ENCODE results near the gene IGF1R. TPM values are rescaled to one million over a fixed set of nuclear protein-coding genes. Genes with fewer than 3 reads are reported as not detected.

Gene IGF1R
- total RNA-seq, 1 experiment from 2014 or later: 125 TPM

GRCh38 chr15:98997312-98997711 lies 349.0 kb downstream of the IGF1R start:
- no peak for TF ChIP-seq RELA (CRISPR knock-in tag; IDR thresholded peaks at IDR 0.05; ENCODE audit: borderline replicate concordance)
- ChIA-PET CTCF (interaction anchor here (1.3 kb wide), 1 partner anchor 108 kb away, joined by 3 read pairs; the partner anchor contains the start of gene SYNM), POLR2A (interaction anchor here (0.6 kb wide), 1 partner anchor 227 kb away, joined by 3 read pairs; no protein-coding TSS in a partner anchor)
- no peak overlapping the region for H3K4me3 Mint-ChIP-seq
- H3K9me3 Mint-ChIP-seq: peaks cover 21% of the 10 kb centered on the region
- H3K4me1 Mint-ChIP-seq: no peaks in the 10 kb centered on the region
- DNase-seq (ENCODE audit: low spot score): no peak
- no peak overlapping the region for H3K27ac Mint-ChIP-seq
- no peaks in the 10 kb centered on the region for H3K36me3 Mint-ChIP-seq
- ATAC-seq: no peak
- H3K27me3 Mint-ChIP-seq (ENCODE audit: low read depth): no peaks in the 10 kb centered on the region; the same call in 1 of the 2 replicates

- Mint-ChIP-seq H3K27ac (no peak overlapping the region), H3K9me3 (peaks cover 18% of the 10 kb centered on the region), H3K36me3 (no peaks in the 10 kb centered on the region), H3K27me3 (ENCODE audit: low read depth) (no peaks in the 10 kb centered on the region; the same call in 1 of the 2 replicates), H3K4me3 (no peak overlapping the region), H3K4me1 (no peaks in the 10 kb centered on the region)
- POLR2A ChIA-PET: interaction anchor here (0.6 kb wide), 1 partner anchor 227 kb away, joined by 3 read pairs; no protein-coding TSS in a partner anchor
- DNase-seq (ENCODE audit: low spot score): no peak
- CTCF ChIA-PET: interaction anchor here (0.9 to 1.3 kb wide), 2 partner anchors 76 to 107 kb away, joined by 3 read pairs; partner anchors contain the start of gene SYNM
- no peak for TF ChIP-seq ZNF423 (CRISPR knock-in tag; IDR thresholded peaks at IDR 0.05)
- TF ChIP-seq RORB (CRISPR knock-in tag; IDR thresholded peaks at IDR 0.05): no peak
- ATAC-seq: no peak; the same call in 1 of the 2 replicates
These were observed 349.4 kb downstream of the IGF1R start for GRCh38 chr15:98997755-98998154.

- TF ChIP-seq SMAD3 (CRISPR knock-in tag; IDR thresholded peaks at IDR 0.05; ENCODE audit: borderline replicate concordance) (no peak), CREB1 (CRISPR knock-in tag; IDR thresholded peaks at IDR 0.05) (no peak), NR2C2 (CRISPR knock-in tag; IDR thresholded peaks at IDR 0.05) (no peak), ZNF317 (CRISPR knock-in tag; IDR thresholded peaks at IDR 0.05; ENCODE audit: borderline replicate concordance, low read depth) (no peak), ATF2 (CRISPR knock-in tag; IDR thresholded peaks at IDR 0.05; ENCODE audit: borderline replicate concordance, low read depth) (no peak), NFYB (CRISPR knock-in tag; conservative IDR thresholded peaks at IDR 0.05; ENCODE audit: low read depth) (no peak), ZBTB43 (CRISPR knock-in tag; IDR thresholded peaks at IDR 0.05) (no peak), OVOL2 (CRISPR knock-in tag; IDR thresholded peaks at IDR 0.05; ENCODE audit: borderline replicate concordance) (no peak)
- no peak overlapping the region for H3K4me3 Mint-ChIP-seq
- ChIA-PET CTCF (interaction anchor here (0.9 to 1.3 kb wide), 2 partner anchors 75 to 107 kb away, joined by 3 read pairs; partner anchors contain the start of gene SYNM), POLR2A (no interaction called here)
- H3K27ac Mint-ChIP-seq: no peak overlapping the region
- no peaks in the 10 kb centered on the region for H3K4me1 Mint-ChIP-seq
- no peaks in the 10 kb centered on the region for H3K27me3 Mint-ChIP-seq (ENCODE audit: low read depth)
- DNase-seq (ENCODE audit: low spot score): no peak
- no peaks in the 10 kb centered on the region for H3K36me3 Mint-ChIP-seq
- no peak for ATAC-seq
- H3K9me3 Mint-ChIP-seq: peaks cover 18% of the 10 kb centered on the region
These were observed 349.9 kb downstream of the IGF1R start for GRCh38 chr15:98998279-98998678.

GRCh38 chr15:98999233-98999632 lies 350.9 kb downstream of the IGF1R start:
- H3K4me1 Mint-ChIP-seq: no peaks in the 10 kb centered on the region
- no peaks in the 10 kb centered on the region for H3K36me3 Mint-ChIP-seq
- no peak overlapping the region for H3K4me3 Mint-ChIP-seq
- no peak for ATAC-seq
- POLR2A ChIA-PET: no interaction called here
- CTCF ChIA-PET: no interaction called here
- no peak overlapping the region for H3K27ac Mint-ChIP-seq
- no peak for DNase-seq (ENCODE audit: low spot score)
- no peaks in the 10 kb centered on the region for H3K27me3 Mint-ChIP-seq (ENCODE audit: low read depth)
- H3K9me3 Mint-ChIP-seq: peaks cover 18% of the 10 kb centered on the region
- TF ChIP-seq ZMAT4 (CRISPR knock-in tag; IDR thresholded peaks at IDR 0.05): no peak
- no peak for TF ChIP-seq ELF4 (CRISPR knock-in tag; IDR thresholded peaks at IDR 0.05; ENCODE audit: low read depth)
- no peak for TF ChIP-seq ZNF232 (CRISPR knock-in tag; IDR thresholded peaks at IDR 0.05)
- TF ChIP-seq MLX (CRISPR knock-in tag; IDR thresholded peaks at IDR 0.05): no peak
- TF ChIP-seq ZNF138 (CRISPR knock-in tag; conservative IDR thresholded peaks at IDR 0.05): no peak
- TF ChIP-seq ERG (CRISPR knock-in tag; IDR thresholded peaks at IDR 0.05): no peak

Data from WTC11 (cell line).